Body of pancreas (tissue), 4 donors: ENCODE measurements around the gene GRM4.

Experiments used
- POLR2A ChIP-seq, 3 donors: fragments of 450-650 bp; IDR thresholded peaks; one replicate each; pipeline ENCODE4 v1.6.1; 2016; ENCODE audit warnings: antibody characterized with exemption in 3 of 3, mild to moderate bottlenecking in 2 of 3
- TF ChIP-seq, protein P1 (sequence below), 7 experiments: fragments of 450-650 bp in 4 of 7; fragments of 200-600 bp in 3 of 7; sonication (generic) in 3 of 7; IDR thresholded peaks; one replicate each; pipeline ENCODE4 v1.5.1; 2016 to 2019; ENCODE audit warnings: antibody characterized with exemption in 7 of 7

DNA sequence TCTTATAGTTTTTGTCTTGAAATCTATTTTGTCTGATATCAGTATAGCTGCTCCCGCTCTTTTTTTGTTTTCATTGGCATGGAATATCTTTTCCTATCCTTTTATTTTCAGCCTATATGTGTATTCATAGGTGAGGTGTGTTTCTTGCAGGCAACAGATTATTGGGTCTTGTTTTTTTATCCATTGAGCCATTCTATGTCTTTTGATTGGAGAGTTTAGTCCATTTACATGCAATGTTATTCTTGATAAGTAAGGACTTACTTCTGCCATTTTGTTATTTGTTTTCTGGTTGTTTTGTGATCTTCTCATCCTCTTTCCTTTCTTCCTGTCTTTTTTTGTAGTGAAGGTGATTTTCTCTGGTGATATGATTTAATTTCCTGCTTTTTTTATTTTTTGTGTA, 24.0 kb upstream of the GRM4 start:
- TF ChIP-seq, protein P1, sequence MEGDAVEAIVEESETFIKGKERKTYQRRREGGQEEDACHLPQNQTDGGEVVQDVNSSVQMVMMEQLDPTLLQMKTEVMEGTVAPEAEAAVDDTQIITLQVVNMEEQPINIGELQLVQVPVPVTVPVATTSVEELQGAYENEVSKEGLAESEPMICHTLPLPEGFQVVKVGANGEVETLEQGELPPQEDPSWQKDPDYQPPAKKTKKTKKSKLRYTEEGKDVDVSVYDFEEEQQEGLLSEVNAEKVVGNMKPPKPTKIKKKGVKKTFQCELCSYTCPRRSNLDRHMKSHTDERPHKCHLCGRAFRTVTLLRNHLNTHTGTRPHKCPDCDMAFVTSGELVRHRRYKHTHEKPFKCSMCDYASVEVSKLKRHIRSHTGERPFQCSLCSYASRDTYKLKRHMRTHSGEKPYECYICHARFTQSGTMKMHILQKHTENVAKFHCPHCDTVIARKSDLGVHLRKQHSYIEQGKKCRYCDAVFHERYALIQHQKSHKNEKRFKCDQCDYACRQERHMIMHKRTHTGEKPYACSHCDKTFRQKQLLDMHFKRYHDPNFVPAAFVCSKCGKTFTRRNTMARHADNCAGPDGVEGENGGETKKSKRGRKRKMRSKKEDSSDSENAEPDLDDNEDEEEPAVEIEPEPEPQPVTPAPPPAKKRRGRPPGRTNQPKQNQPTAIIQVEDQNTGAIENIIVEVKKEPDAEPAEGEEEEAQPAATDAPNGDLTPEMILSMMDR (IDR thresholded peaks at IDR 0.05): no peak
- no peak for TF ChIP-seq POLR2A (IDR thresholded peaks at IDR 0.05)
